Esophagus muscularis mucosa (tissue), 4 donors: ENCODE results near the gene PTGIS. TPM values are rescaled to one million over a fixed set of nuclear protein-coding genes. Genes with fewer than 3 reads are reported as not detected.
A peak's percentile ranks its signal among the peaks of the same experiment; 100 is the strongest.

ENCODE experiments used
- DNase-seq: peaks from one replicate; pipeline ENCODE4 v3.0.0-alpha.2; 2017; ENCODE audit errors: extremely low spot score
- H3K27ac ChIP-seq, 4 donors: fragments of 200-600 bp; sonication (generic); replicated peaks in 1 of 4; 1 replicate in 3 of 4; 2 replicates in 1 of 4; pipeline ENCODE4 v1.5.1; 2016 to 2019; ENCODE audit warnings: mild to moderate bottlenecking in 1 of 4
- H3K27me3 ChIP-seq, 4 donors: fragments of 200-600 bp; sonication (generic); one replicate each; pipeline versions ENCODE4 v1.5.1 to v1.6.0; 2016 to 2019
- H3K36me3 ChIP-seq, 4 donors: fragments of 200-600 bp; sonication (generic); one replicate each; pipeline ENCODE4 v1.5.1; 2016 to 2019
- H3K4me1 ChIP-seq, 4 donors: fragments of 200-600 bp; sonication (generic); one replicate each; pipeline ENCODE4 v1.5.1; 2016 to 2019
- H3K4me3 ChIP-seq, 4 donors: fragments of 200-600 bp; sonication (generic); 1 replicate in 2 of 4; 2 replicates in 2 of 4; pipeline ENCODE4 v1.5.1; 2016 to 2019; ENCODE audit warnings: mild to moderate bottlenecking in 4 of 4, moderate library complexity in 1 of 4
- H3K9me3 ChIP-seq, 4 donors: fragments of 200-600 bp; sonication (generic); 1 replicate in 3 of 4; 2 replicates in 1 of 4; pipeline ENCODE4 v1.5.1; 2016 to 2019
- EP300 ChIP-seq: sonication (generic); formaldehyde crosslinking; IDR thresholded peaks from one replicate; pipeline ENCODE4 v1.6.1; 2017; ENCODE audit warnings: antibody characterized with exemption
- POLR2A ChIP-seq: fragments of 450-650 bp; IDR thresholded peaks from one replicate; pipeline ENCODE4 v1.6.1; 2017; ENCODE audit warnings: antibody characterized with exemption, moderate library complexity, mild to moderate bottlenecking, low read depth
- POLR2AphosphoS5 ChIP-seq, 2 donors: sonication (generic); formaldehyde crosslinking; IDR thresholded peaks; one replicate each; pipeline ENCODE4 v1.6.1; 2017; ENCODE audit warnings: antibody characterized with exemption in 2 of 2
- WGBS: methylation state at CpG from one replicate; pipeline ENCODE4 v1.1.5; 2018; 5-methylcytosine and 5-hydroxymethylcytosine counted together
- intact Hi-C: fragments of 100-400 bp; cut with DNase I; formaldehyde crosslinking; loops from one replicate; pipeline ENCODE4 v1.15.1; 2023
- total RNA-seq, 4 donors: library from RNA; depleted of rRNA; stranded (reverse); fragments of >200 nt; gene quantifications; one replicate each; pipeline versions ENCODE4 v1.1.0 to v1.2.1, GENCODE V29; 2016
- TF ChIP-seq, protein P1 (sequence below), 3 experiments: fragments of 200-600 bp in 2 of 3; fragments of 450-650 bp in 1 of 3; sonication (generic) in 2 of 3; IDR thresholded peaks; one replicate each; pipeline ENCODE4 v1.5.1; 2017 to 2019; ENCODE audit warnings: antibody characterized with exemption in 3 of 3, mild to moderate bottlenecking in 2 of 3, moderate library complexity in 1 of 3

Gene PTGIS
- total RNA-seq, 4 donors from 2014 or later: 107 to 217 (median 130) TPM

DNA sequence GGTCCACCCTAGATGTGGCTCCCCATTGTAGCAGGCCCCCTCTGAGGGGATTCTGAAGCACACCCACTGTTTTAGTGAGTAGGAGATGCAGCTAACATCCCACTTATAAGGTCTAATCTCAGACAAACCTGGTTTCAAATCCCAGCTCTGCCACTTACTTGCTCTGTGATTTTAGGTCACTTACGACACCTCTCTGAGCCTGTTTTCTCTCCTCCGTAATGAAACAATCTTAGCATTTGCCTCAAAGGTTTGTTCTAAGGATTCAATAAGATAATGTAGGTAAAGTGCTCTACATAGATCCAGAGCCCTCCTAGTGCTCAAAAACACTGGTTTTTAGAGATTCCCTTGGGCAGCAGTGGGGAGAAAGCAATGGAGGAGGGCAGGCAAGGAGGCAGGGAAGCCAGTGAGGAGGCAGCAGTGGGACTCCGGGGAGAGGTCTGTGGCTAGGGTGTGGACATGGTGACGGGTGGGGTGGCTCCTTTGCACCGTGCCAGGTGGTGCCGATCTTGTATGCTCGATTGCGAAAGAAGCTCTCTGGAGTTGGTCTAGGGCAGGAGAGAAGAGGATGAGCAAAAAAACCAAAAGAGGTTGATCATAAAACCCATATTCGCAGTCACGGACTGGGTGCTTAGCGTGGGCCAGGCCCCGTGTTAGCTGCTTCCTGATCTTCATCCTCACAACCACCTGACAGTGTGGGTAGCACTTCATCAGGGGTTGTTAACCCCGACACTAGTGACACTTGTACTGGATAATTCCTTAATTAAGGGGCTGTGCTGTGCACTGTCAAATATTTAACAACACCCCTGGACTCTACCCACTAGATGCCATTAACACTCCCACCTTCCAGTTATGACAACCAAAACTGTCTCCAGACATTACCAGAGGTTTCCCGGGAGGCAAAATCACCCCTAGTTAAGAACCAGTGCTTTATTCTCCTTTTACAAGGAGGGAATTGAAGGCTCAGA lies 16.8 kb upstream of the PTGIS start:
- intact Hi-C loops: no loop called here
- Histone ChIP-seq H3K27ac (peak overlapping the region; percentile 53 to 80 (median 74)), H3K4me1 (peaks cover 13 to 71% (median 66%) of the 10 kb centered on the region in 4 donors), H3K27me3 (no peaks in the 10 kb centered on the region), H3K36me3 (no peaks in the 10 kb centered on the region), H3K4me3 (no peak overlapping the region), H3K9me3 (peaks cover 0 to 7% (median 6%) of the 10 kb centered on the region in 4 donors)
- no peak for DNase-seq
- 78% methylated on average over 14 of the region's 14 CpGs for WGBS
- TF ChIP-seq EP300: no peak
- peak in 1 of 2 donors; percentile 35 for TF ChIP-seq POLR2AphosphoS5 (IDR thresholded peaks at IDR 0.05)
- TF ChIP-seq, protein P1, sequence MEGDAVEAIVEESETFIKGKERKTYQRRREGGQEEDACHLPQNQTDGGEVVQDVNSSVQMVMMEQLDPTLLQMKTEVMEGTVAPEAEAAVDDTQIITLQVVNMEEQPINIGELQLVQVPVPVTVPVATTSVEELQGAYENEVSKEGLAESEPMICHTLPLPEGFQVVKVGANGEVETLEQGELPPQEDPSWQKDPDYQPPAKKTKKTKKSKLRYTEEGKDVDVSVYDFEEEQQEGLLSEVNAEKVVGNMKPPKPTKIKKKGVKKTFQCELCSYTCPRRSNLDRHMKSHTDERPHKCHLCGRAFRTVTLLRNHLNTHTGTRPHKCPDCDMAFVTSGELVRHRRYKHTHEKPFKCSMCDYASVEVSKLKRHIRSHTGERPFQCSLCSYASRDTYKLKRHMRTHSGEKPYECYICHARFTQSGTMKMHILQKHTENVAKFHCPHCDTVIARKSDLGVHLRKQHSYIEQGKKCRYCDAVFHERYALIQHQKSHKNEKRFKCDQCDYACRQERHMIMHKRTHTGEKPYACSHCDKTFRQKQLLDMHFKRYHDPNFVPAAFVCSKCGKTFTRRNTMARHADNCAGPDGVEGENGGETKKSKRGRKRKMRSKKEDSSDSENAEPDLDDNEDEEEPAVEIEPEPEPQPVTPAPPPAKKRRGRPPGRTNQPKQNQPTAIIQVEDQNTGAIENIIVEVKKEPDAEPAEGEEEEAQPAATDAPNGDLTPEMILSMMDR (IDR thresholded peaks at IDR 0.05): no peak
- TF ChIP-seq POLR2A: no peak

DNA sequence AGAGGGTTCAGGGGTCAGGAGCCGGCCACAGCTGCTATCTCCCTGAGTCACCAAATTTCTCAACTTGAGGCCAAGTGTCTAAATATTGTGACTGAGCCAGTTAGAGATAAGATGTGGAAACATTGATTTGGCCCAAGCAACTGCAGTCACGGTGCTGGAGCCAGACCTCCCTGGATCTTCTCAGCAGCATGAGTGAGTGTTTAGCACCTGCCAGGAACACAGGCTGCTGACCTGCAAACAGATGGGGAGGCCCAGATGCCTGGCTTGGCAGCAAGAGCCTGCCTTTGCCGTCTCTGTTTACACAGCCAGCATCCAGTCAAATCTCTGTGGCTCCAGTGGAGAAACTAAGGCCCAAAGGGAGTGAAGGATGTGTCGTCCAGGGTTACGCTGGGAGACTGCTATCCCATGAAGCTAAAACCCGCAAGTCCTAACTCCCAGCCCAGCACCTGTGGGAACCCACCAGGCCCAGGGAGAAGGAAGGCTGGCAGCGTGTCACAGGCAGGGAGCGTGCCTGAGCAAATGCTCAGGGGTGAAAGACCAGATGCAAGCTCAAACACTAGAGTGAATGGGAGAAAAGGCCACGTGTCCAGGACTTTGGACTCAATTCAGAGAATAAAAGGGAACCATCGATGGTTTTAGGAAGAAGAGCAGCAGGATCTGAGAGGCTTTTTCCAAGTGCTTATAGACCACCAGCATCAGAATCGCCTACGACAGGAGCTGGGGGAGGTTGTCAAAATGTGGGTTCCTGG lies 15.9 kb upstream of the PTGIS start:
- no peak for DNase-seq
- TF ChIP-seq POLR2AphosphoS5 (IDR thresholded peaks at IDR 0.05) (peak; percentile 80), POLR2A (no peak), EP300 (no peak)
- TF ChIP-seq, protein P1 (IDR thresholded peaks at IDR 0.05): no peak
- peaks cover 0 to 7% (median 6%) of the 10 kb centered on the region in 4 donors for H3K9me3 ChIP-seq
- H3K27ac ChIP-seq: peak overlapping the region; percentile 53 to 80 (median 74)
- H3K4me3 ChIP-seq: no peak overlapping the region
- no peaks in the 10 kb centered on the region for H3K27me3 ChIP-seq
- H3K36me3 ChIP-seq: no peaks in the 10 kb centered on the region
- 43% methylated on average over 11 of the region's 12 CpGs for WGBS
- peaks cover 13 to 77% (median 73%) of the 10 kb centered on the region in 4 donors for H3K4me1 ChIP-seq
- intact Hi-C loops: no loop called here

DNA sequence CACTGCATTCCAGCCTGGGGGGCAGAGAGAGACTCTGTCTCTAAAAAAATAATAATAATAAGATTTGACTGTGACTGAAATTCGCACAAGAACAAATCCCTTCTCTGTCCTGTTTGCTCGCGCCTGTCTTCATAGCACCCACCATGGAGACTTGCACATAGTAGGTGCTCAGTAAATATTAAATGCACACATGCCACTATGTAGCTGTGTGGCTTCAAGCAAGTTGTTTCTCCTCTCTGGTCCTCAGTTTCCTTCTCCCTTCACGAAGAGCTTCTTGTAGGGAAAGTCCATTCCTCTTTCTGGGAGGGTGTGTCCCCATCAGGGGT lies 15.4 kb upstream of the PTGIS start:
- H3K9me3 ChIP-seq: peaks cover 0 to 7% (median 6%) of the 10 kb centered on the region in 4 donors
- no peak for DNase-seq
- TF ChIP-seq POLR2AphosphoS5 (IDR thresholded peaks at IDR 0.05) (no peak), POLR2A (no peak), EP300 (no peak)
- TF ChIP-seq, protein P1 (IDR thresholded peaks at IDR 0.05): no peak
- no peak overlapping the region for H3K4me3 ChIP-seq
- WGBS: 81% methylated on average over 4 of the region's 4 CpGs
- intact Hi-C loops: no loop called here
- H3K36me3 ChIP-seq: no peaks in the 10 kb centered on the region
- peaks cover 13 to 81% (median 69%) of the 10 kb centered on the region in 4 donors for H3K4me1 ChIP-seq
- H3K27me3 ChIP-seq: no peaks in the 10 kb centered on the region
- peak overlapping the region; percentile 53 to 80 (median 74) for H3K27ac ChIP-seq

DNA sequence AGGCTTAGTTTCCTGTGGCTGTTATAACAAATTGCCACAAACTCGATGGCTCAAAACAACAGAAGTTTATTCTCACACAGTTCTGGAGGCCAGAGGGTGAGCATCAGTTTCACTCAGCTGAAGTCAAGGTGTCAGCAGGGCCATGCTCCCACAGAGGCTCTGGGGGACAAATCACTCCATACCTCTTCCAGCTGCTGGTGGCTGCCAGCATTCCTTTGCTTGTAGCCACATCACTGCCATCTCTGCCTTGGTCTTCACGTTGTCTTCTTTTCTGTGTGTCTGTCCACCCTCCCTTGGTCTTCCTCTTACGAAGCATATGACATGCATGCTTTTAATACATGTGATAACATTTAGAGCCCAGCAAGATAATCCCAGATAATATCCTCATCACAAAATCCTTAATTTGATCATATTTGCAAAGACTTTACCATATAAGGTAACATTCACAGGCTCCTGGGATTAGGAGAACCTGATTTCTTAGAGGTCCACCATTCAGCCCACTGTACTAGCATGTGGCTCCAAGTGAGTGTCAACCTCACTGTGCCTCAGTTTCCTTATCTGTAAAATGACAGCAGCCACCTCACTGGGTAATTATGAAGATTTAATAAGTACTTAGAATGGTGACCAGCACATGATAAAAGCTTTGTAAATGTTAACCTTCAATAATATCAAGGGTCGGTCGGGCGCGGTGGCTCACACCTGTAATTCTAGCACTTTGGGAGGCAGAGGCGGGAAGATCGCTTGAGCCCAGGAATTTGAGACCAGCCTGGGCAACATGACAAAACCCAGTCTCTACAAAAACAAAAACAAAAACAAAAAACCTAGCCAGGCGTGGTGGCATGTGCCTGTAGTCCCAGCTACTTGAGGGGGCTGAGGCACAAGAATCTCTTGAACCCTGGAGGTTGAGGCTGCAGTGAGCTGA lies 14.7 kb upstream of the PTGIS start:
- peaks cover 0 to 7% (median 6%) of the 10 kb centered on the region in 4 donors for H3K9me3 ChIP-seq
- H3K27me3 ChIP-seq: no peaks in the 10 kb centered on the region
- H3K4me1 ChIP-seq: peaks cover 13 to 77% (median 64%) of the 10 kb centered on the region in 4 donors
- DNase-seq: no peak
- peak overlapping the region; percentile 53 to 80 (median 74) for H3K27ac ChIP-seq
- no peaks in the 10 kb centered on the region for H3K36me3 ChIP-seq
- 92% methylated on average over 10 of the region's 10 CpGs for WGBS
- H3K4me3 ChIP-seq: no peak overlapping the region
- intact Hi-C loops: no loop called here
- TF ChIP-seq, protein P1 (IDR thresholded peaks at IDR 0.05): no peak
- TF ChIP-seq EP300 (no peak), POLR2AphosphoS5 (IDR thresholded peaks at IDR 0.05) (no peak), POLR2A (no peak)
